GM21723 (cell line): Measurements from ENCODE around the gene MMS19.
"Not testable (repeated sequence)": the region's sequence is repeated elsewhere in the genome, so short reads cannot be mapped to it uniquely, and the experiment has no call there.

Experiments used
- ATAC-seq: cut with Tn5 transposase; IDR thresholded peaks from one replicate; pipeline ENCODE4 v1.9.1; 2021; ENCODE audit warnings: mild to moderate bottlenecking, moderate library complexity; ENCODE audit not compliant: unreplicated experiment

Gene MMS19

DNA sequence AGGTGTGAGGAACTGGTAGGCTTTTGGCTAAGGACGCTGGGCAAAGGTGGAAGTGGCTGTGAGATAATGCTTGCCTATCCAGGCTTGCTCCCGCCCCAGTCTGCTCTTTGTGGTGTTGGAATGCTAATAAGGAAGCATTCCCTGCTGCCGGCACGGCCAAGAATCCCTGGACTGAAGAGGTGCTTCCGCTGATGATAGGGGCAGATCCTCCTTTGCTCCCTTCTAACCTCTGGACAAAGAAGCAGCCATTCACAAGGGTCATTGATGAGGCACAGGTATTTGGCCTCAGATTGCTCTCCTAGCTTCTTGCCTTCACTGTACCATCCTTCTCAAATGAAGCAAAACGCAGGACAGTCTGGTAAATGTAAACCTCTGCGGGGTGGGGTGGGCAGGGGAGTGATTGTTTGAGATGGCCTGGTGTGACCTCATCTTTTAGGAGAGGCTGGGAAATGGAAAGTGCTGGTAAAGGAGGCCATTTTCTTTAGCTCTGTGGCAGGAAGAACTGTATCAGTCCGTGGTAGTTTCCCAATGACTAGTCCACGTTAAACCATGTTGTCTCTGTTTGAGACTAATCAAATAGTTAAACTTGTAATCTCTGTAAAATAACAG lies 70.5 kb downstream of the MMS19 start:
- no peak for ATAC-seq

DNA sequence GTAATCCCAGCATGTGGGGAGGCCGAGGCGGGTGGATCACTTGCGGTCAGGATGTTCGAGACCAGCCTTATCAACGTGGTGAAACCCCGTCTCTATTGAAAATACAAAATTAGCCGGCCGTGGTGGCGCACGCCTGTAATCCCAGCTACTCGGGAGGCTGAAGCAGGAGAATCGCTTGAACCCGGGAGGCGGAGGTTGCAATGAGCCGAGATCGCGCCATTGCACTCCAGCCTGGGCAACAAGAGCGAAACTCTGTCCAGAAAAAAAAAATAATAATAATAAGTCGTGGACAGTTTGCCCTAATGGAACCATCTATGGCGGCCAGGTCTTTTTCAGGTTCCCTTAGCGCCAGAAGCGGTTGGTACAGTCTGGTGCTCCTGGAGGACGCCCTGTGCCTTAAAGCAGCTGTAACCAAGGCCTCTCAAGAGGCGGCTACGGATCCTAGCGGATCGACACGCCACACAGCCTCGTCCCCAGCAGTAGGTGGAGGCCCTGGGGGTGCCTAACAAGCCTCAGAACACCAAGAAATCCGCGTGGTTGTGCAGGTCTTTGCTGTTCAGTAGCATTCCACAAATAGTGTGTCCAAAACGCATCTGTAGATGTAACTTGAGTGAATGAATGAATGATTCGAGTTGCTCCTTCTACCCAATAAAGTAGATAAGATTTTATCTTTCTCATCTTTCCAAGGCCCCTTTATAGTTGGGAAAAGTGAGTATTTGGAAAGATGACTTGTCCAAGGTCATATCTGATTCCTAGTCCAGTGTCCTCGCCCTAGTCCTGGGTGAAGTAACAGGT lies 71.2 kb downstream of the MMS19 start:
- no peak for ATAC-seq

DNA sequence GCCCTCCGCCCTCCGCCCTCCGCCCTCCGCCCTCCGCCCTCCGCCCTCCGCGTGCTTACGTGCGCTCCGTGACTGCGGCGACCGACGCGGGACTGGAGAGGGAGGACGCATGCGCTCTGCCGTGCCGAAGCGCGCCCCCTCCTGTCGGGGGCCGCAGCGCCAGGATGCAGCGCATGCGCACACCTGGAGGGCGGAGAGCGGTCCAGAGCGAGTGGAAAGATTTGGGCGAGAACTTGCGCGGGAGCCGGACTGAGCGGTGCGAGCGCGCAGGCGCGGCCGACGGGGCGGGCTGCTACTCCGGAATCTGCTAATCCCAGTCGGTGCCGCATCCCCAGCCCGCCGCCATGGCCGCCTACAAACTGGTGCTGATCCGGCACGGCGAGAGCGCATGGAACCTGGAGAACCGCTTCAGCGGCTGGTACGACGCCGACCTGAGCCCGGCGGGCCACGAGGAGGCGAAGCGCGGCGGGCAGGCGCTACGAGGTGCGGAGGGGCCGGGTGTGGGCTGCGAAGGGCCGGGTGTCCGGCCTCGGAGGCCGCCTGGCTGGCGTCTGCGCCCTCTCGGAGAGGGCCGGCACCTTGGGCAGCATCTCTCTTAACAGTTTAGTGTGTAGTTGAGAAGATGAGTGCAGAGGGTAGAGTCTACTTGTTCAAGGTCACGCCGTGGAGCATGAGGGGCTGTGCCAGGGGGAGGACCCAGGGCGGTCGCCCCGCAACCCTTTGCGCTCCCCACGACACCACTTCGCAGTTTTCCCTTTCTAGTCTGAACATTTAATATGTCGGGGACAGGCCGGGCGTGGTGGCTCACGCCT lies 72.1 kb downstream of the MMS19 start, which contains the start of gene PGAM1:
Gene PGAM1 (plus strand): TSS at position 228 of the 812 bp plus-strand sequence. CDS start 117 bp downstream, at position 345.
- ATAC-seq = peak; percentile 80

DNA sequence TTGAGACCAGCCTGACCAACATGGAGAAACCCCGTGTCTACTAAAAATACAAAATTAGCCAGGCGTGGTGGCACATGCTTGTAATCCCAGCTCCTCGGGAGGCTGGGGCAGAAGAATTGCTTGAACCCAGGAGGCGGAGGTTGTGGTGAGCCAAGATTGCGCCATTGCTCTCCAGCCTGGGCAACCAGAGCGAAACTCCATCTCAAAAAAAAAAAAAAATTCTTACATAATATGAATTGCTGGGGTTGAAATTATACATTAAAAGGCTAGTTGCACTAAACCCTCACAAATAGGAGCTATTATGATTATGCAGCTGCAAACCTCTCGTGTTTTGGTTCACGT lies 74.5 kb downstream of the MMS19 start:
- ATAC-seq = not testable (repeated sequence)

DNA sequence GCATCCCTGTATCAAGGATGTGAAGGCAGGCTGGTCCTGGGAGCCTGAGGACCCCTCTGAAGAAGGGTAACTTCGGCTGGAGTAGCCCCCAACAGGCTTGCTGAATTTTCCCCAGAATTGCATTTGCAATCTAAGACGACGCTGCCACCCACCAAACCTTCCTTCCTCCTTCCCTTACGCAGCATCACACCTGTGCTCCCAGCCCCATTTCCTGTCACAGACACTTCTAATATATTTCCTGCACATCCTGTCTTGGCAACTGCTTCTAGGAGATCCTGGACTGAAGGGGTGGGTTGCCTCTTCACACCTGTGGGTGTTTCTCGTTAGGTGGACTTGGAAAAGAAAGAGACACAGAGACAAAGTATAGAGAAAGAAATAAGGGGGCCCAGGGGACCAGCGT lies 81.7 kb downstream of the MMS19 start:
- ATAC-seq = no peak

DNA sequence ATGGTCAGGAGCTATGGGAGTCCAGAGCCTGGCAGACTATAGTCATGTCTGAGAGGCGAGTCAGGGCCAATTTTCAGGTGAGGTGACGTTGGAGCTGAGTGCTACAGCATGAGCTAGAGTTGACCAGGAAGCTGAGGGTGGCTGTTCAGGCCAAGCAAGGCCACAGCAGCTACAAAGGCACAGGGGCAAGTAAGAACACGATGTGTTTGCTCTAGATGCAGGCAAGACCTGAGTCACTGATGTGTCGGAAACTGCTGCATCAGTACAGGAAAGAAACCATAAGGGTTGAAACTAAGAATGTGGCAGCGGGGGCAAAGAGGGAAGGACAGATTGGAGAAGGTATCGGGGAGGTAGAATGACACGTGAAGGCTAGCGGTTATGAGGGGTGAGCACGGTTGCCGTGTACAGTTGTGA lies 85.3 kb downstream of the MMS19 start:
- ATAC-seq = no peak

DNA sequence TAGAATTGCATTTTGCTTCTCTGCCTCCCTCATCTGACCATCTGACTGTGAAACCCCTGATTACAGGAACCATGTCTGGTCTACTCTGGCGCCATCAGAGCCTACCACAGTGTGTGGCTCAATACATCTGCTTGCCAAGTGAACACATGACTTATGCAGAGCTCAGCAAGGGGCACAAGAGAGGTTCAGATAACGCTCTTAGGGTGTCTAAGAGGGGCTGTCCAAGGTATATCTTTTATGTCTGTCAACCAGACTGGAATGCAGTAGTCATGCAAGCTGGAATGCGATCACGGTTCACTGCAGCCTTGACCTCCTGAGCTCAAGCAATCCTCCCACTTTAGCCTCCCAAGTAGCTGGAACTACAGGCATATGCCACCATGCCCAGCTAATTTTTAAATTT lies 86.8 kb downstream of the MMS19 start:
- no peak for ATAC-seq

DNA sequence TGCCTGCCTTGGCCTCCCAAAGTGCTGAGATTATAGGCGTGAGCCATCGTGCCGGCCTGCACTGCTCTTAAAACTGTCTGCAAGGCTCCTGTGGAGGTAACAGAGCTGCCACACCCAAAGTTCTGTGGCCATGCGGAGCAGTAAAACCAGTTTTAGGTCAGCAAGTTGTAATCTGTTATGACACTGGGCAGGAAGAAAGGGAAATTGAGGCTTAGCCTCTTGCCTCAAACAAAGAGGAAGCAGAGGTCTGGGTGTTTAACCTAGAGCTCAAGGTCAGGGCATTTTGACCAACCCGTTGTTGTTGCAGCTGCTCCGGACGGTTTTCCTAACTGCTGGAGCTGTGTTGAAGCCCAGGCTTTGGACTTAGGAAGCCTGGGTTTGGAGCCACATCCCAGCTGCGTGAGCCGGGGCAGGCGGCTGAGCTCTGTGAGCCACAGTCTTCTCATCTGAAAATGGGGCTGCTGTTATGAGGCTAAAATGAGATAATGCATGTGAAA lies 89.7 kb downstream of the MMS19 start:
- ATAC-seq = no peak
